ENCODE results near the gene CABP1. TPM values are rescaled to one million over a fixed set of nuclear protein-coding genes. Genes with fewer than 3 reads are reported as not detected.

Gene CABP1
- total RNA-seq, 1 experiment from 2014 or later, result not detected

- Histone ChIP-seq H3F3A (ENCODE audit: insufficient read depth, low read depth) (no peaks in the 10 kb centered on the region), H4K20me1 (ENCODE audit: insufficient read depth) (no peaks in the 10 kb centered on the region), H3K27me3 (ENCODE audit: insufficient read depth, low read depth) (peaks cover 13% of the 10 kb centered on the region; the same call in 1 of the 2 replicates), H3K79me2 (ENCODE audit: low read depth) (no peaks in the 10 kb centered on the region), H3K4me1 (replicated peaks; ENCODE audit: insufficient read depth) (peaks cover 5% of the 10 kb centered on the region; the same call in 1 of the 2 replicates), H3K4me2 (no peak overlapping the region), H2AFZ (no peak overlapping the region), H3K36me3 (ENCODE audit: low read depth) (no peaks in the 10 kb centered on the region), H3K27ac (no peak overlapping the region), H3K9me2 (ENCODE audit: insufficient read depth) (no peaks in the 10 kb centered on the region), H3K9me3 (ENCODE audit: insufficient read depth, low read depth) (no peaks in the 10 kb centered on the region), H3K4me3 (no peak overlapping the region)
- intact Hi-C loops (cut with micrococcal nuclease; ENCODE audit: unreplicated experiment), result no loop called here
- DNase-seq, result no peak
- BruUV-seq (replicated peaks), result no TSS peak
- POLR2A ChIA-PET (ENCODE audit: unreplicated experiment), result no interaction called here
- CTCF ChIA-PET, result interaction anchor here (0.5 kb wide), 1 partner anchor 917 kb away, joined by 3 read pairs; no protein-coding TSS in a partner anchor
- TF ChIP-seq CTCF (conservative IDR thresholded peaks at IDR 0.05) (no peak), EZH2 (IDR thresholded peaks at IDR 0.05; ENCODE audit: low read depth) (no peak)
Observed at GRCh38 chr12:120656008-120656407, 15.6 kb downstream of the CABP1 start.

GRCh38 chr12:120658286-120659150 is 18.1 kb downstream of the CABP1 start:
- no peak overlapping the region for H3K27ac ChIP-seq
- intact Hi-C loops (cut with micrococcal nuclease; ENCODE audit: unreplicated experiment), result no loop called here
- H3K4me1 ChIP-seq (replicated peaks; ENCODE audit: insufficient read depth), result no peaks in the 10 kb centered on the region
- BruUV-seq (replicated peaks), result no TSS peak
- H3K27me3 ChIP-seq (ENCODE audit: insufficient read depth, low read depth), result peaks cover 16% of the 10 kb centered on the region
- H3F3A ChIP-seq (ENCODE audit: insufficient read depth, low read depth), result no peaks in the 10 kb centered on the region
- CTCF ChIA-PET, result no interaction called here
- DNase-seq, result no peak
- H3K79me2 ChIP-seq (ENCODE audit: low read depth), result no peaks in the 10 kb centered on the region
- H3K4me2 ChIP-seq, result no peak overlapping the region
- H3K9me2 ChIP-seq (ENCODE audit: insufficient read depth), result no peaks in the 10 kb centered on the region
- TF ChIP-seq CTCF (conservative IDR thresholded peaks at IDR 0.05), result no peak
- no peak for TF ChIP-seq EZH2 (IDR thresholded peaks at IDR 0.05; ENCODE audit: low read depth)
- POLR2A ChIA-PET (ENCODE audit: unreplicated experiment), result no interaction called here
- H3K36me3 ChIP-seq (ENCODE audit: low read depth), result no peaks in the 10 kb centered on the region
- H3K4me3 ChIP-seq, result no peak overlapping the region
- H2AFZ ChIP-seq, result no peak overlapping the region
- H3K9me3 ChIP-seq (ENCODE audit: insufficient read depth, low read depth), result no peaks in the 10 kb centered on the region
- H4K20me1 ChIP-seq (ENCODE audit: insufficient read depth), result no peaks in the 10 kb centered on the region

- Histone ChIP-seq H3K4me3 (no peak overlapping the region), H3K9me3 (ENCODE audit: insufficient read depth, low read depth) (no peaks in the 10 kb centered on the region), H3K27me3 (ENCODE audit: insufficient read depth, low read depth) (peaks cover 16% of the 10 kb centered on the region), H3K36me3 (ENCODE audit: low read depth) (no peaks in the 10 kb centered on the region), H3K27ac (no peak overlapping the region), H3K9me2 (ENCODE audit: insufficient read depth) (no peaks in the 10 kb centered on the region), H4K20me1 (ENCODE audit: insufficient read depth) (no peaks in the 10 kb centered on the region), H3K79me2 (ENCODE audit: low read depth) (no peaks in the 10 kb centered on the region), H3F3A (ENCODE audit: insufficient read depth, low read depth) (no peaks in the 10 kb centered on the region), H2AFZ (no peak overlapping the region), H3K4me1 (replicated peaks; ENCODE audit: insufficient read depth) (no peaks in the 10 kb centered on the region), H3K4me2 (no peak overlapping the region)
- intact Hi-C loops (cut with micrococcal nuclease; ENCODE audit: unreplicated experiment), result no loop called here
- BruUV-seq (replicated peaks), result no TSS peak
- DNase-seq, result no peak
- POLR2A ChIA-PET (ENCODE audit: unreplicated experiment), result interaction anchor here (0.6 kb wide), 1 partner anchor 402 kb away, joined by 26 read pairs; no protein-coding TSS in a partner anchor
- CTCF ChIA-PET, result no interaction called here
- TF ChIP-seq CTCF (conservative IDR thresholded peaks at IDR 0.05), result no peak
- no peak for TF ChIP-seq EZH2 (IDR thresholded peaks at IDR 0.05; ENCODE audit: low read depth)
Observed at GRCh38 chr12:120659151-120659525, 18.7 kb downstream of the CABP1 start.
